Measurements from ENCODE around the gene CNOT6.

DNA sequence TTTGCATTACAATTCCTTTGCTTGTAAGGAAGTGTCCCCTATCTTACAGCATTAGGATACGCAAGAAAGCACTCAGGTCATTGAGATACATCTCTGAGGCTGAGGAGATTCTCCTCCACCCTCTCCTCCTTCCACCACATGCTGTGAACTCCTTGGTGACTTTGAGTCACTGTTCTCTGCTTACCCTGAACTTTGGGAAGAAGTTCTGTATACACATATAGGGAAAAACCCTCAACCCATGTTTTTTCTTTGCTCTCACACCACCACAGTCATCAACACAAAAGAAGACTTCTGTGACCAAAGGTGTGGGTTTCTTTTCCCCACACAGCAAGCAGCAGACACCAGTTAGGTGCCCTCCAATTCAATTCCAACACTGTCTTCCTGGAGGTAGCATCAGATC lies 38.1 kb downstream of the CNOT6 start:
- TF ChIP-seq, protein P1, sequence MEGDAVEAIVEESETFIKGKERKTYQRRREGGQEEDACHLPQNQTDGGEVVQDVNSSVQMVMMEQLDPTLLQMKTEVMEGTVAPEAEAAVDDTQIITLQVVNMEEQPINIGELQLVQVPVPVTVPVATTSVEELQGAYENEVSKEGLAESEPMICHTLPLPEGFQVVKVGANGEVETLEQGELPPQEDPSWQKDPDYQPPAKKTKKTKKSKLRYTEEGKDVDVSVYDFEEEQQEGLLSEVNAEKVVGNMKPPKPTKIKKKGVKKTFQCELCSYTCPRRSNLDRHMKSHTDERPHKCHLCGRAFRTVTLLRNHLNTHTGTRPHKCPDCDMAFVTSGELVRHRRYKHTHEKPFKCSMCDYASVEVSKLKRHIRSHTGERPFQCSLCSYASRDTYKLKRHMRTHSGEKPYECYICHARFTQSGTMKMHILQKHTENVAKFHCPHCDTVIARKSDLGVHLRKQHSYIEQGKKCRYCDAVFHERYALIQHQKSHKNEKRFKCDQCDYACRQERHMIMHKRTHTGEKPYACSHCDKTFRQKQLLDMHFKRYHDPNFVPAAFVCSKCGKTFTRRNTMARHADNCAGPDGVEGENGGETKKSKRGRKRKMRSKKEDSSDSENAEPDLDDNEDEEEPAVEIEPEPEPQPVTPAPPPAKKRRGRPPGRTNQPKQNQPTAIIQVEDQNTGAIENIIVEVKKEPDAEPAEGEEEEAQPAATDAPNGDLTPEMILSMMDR (IDR thresholded peaks at IDR 0.05; ENCODE audit: insufficient read depth, low read length, poor library complexity, severe bottlenecking), result no peak
- no peak for TF ChIP-seq EZH2phosphoT487 (conservative IDR thresholded peaks at IDR 0.05; ENCODE audit: low read length)
